ENCODE results near the gene SRSF3. TPM values are rescaled to one million over a fixed set of nuclear protein-coding genes. Genes with fewer than 3 reads are reported as not detected.

Gene SRSF3
- total RNA-seq, 1 experiment from 2014 or later: 954 TPM

- Mint-ChIP-seq H3K4me3 (no peak overlapping the region), H3K27me3 (ENCODE audit: low read depth) (no peaks in the 10 kb centered on the region; the same call in none of the 2 replicates), H3K9me3 (peaks cover 0 to 2% of the 10 kb centered on the region in 2 experiments; a peak in 1 of 5 replicates), H3K4me1 (peaks cover 12 to 19% of the 10 kb centered on the region in 2 experiments), H3K27ac (no peak overlapping the region), H3K36me3 (ENCODE audit: insufficient read depth in 1 of 3, low read depth in 3 of 3) (no peaks in the 10 kb centered on the region)
- H2BK120ac ChIP-seq (ENCODE audit: low read depth, low read length, poor library complexity, severe bottlenecking): no peak overlapping the region
- no peak overlapping the region for H2BK15ac ChIP-seq (ENCODE audit: low read depth, low read length)
- no peak overlapping the region for H3K27ac ChIP-seq (ENCODE audit: insufficient read length, low read depth, low read length)
- no peak overlapping the region for H3K56ac ChIP-seq (ENCODE audit: insufficient read length, low read depth, low read length)
- H3K4me2 ChIP-seq (ENCODE audit: insufficient read depth, insufficient read length, low read length): no peak overlapping the region
- DNase-seq: no peak
- no peak overlapping the region for H2AFZ ChIP-seq (ENCODE audit: low read length)
- H3K23ac ChIP-seq (ENCODE audit: insufficient read length, low read depth, low read length): no peak overlapping the region
- peaks cover 5% of the 10 kb centered on the region; the same call in 1 of the 2 replicates for H3K4me1 ChIP-seq (ENCODE audit: insufficient read depth, low read length)
- H3K9ac ChIP-seq (ENCODE audit: extremely low read depth, insufficient read length, low read length): no peak overlapping the region
- peaks cover 10% of the 10 kb centered on the region for H3K23me2 ChIP-seq (ENCODE audit: insufficient read length, low read depth, low read length, poor library complexity, severe bottlenecking)
- H3T11ph ChIP-seq (ENCODE audit: low read length): no peak overlapping the region
- no peaks in the 10 kb centered on the region for H4K20me1 ChIP-seq (ENCODE audit: control insufficient read depth, insufficient read depth, insufficient read length)
- H4K8ac ChIP-seq (replicated peaks; ENCODE audit: insufficient read length, low read depth, low read length): no peak overlapping the region
- TF ChIP-seq CTCF (conservative IDR thresholded peaks at IDR 0.05): no peak
- H2BK12ac ChIP-seq (ENCODE audit: insufficient read length, low read depth, low read length): no peak overlapping the region
- no peaks in the 10 kb centered on the region for H3K79me1 ChIP-seq (ENCODE audit: insufficient read depth, low read depth, low read length, poor library complexity, severe bottlenecking)
- no peak overlapping the region for H3K18ac ChIP-seq (ENCODE audit: insufficient read length, low read depth, low read length)
- no peak overlapping the region for H3K14ac ChIP-seq (ENCODE audit: insufficient read depth, low read length)
- H4K5ac ChIP-seq (ENCODE audit: insufficient read length, low read depth, low read length): no peak overlapping the region
- no peak overlapping the region for H3K4ac ChIP-seq (ENCODE audit: low read depth, low read length)
- WGBS (ENCODE audit: extremely low coverage, insufficient read length, low lambda C conversion rate): no CpG with 5 or more reads among the region's 1 CpG
- peaks cover 6% of the 10 kb centered on the region; the same call in 1 of the 2 replicates for H3K79me2 ChIP-seq (ENCODE audit: insufficient read depth, low read length)
- H3K9me3 ChIP-seq (ENCODE audit: control insufficient read depth, low read depth, low read length): no peaks in the 10 kb centered on the region
- H2BK5ac ChIP-seq (ENCODE audit: insufficient read length, low read length): no peak overlapping the region
- no peak overlapping the region for H2AK5ac ChIP-seq (ENCODE audit: insufficient read length, low read length)
- H3K27me3 ChIP-seq (ENCODE audit: insufficient read depth, low read length): no peaks in the 10 kb centered on the region
- H4K91ac ChIP-seq (ENCODE audit: insufficient read length, low read depth, low read length): no peak overlapping the region
- H2BK20ac ChIP-seq (ENCODE audit: low read depth, low read length, poor library complexity, severe bottlenecking): no peak overlapping the region
Observed at GRCh38 chr6:36550473-36551000, 43.6 kb upstream of the SRSF3 start.
